ENCODE data around the gene RTN4.

The RTN4 gene

DNA sequence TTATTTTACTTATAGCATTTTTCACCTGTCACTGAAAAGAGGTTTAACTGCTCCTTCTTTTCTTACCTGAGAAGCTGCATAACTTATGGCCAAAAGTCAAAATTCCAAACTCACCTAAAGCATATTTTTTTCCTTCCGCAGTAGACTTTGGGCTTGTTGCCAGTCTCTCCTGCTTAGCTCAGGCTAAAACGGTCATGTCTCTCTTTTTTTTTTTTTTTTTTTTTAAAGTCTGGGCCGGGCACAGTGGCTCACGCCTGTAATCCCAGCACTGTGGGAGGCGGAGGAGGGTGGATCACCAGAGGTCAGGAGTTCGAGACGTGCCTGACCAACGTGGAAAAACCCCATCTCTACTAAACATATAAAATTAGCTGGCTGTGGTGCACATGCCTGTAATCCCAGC lies 113.5 kb downstream of the RTN4 start:
- no peak overlapping the region for H3K4me3 Mint-ChIP-seq
- no peaks in the 10 kb centered on the region for H3K4me1 Mint-ChIP-seq
- no peaks in the 10 kb centered on the region for H3K9me3 Mint-ChIP-seq
- no peak overlapping the region for H3K27ac Mint-ChIP-seq
- no peaks in the 10 kb centered on the region for H3K36me3 Mint-ChIP-seq
- DNase-seq (ENCODE audit: low spot score in 2 of 2), result no peak
- ATAC-seq, result no peak

DNA sequence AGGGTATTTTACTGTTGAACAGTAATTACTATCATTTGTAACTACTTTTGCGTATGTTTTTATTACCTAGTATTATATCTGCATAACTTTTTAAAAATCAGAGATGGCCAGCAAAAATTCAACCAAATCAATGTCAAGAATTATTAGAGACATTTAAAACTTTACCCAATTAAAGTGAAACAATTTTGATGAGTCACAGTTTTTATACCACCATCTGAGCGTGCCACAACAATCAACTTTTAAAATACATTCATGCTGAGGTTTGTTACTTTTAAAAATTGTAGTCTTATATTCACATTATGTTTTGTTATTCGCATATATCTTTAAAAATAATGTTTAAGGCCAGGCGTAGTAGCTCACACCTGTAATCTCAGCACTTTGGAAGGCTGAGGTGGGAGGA lies 114.9 kb downstream of the RTN4 start:
- Mint-ChIP-seq H3K4me3 (no peak overlapping the region), H3K36me3 (no peaks in the 10 kb centered on the region), H3K27ac (no peak overlapping the region), H3K9me3 (no peaks in the 10 kb centered on the region), H3K4me1 (no peaks in the 10 kb centered on the region)
- DNase-seq (ENCODE audit: low spot score in 2 of 2) (no peak), ATAC-seq (no peak)

DNA sequence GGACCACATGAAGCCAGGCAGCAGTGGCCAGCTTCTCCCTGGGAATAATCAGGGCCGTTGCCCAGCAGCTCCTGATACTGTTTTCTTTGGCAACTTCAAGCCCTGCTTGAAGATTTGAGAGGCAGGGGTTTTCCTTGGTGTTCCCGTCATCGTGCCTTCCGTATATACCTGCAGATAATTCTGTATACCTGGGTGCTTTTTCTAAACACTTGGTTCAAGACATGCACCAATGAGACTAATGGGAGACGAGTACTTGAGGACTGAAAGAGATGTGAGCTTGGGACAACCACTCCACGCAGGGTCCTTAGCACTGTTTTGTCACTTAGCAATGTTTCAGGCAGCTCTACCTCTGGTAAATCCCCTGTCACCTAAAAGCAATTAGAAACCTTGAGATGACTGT lies 118.8 kb downstream of the RTN4 start:
- no peaks in the 10 kb centered on the region for H3K9me3 Mint-ChIP-seq
- no peaks in the 10 kb centered on the region for H3K4me1 Mint-ChIP-seq
- no peak overlapping the region for H3K4me3 Mint-ChIP-seq
- no peak for DNase-seq (ENCODE audit: low spot score in 2 of 2)
- no peak for ATAC-seq
- H3K36me3 Mint-ChIP-seq, result no peaks in the 10 kb centered on the region
- no peak overlapping the region for H3K27ac Mint-ChIP-seq

DNA sequence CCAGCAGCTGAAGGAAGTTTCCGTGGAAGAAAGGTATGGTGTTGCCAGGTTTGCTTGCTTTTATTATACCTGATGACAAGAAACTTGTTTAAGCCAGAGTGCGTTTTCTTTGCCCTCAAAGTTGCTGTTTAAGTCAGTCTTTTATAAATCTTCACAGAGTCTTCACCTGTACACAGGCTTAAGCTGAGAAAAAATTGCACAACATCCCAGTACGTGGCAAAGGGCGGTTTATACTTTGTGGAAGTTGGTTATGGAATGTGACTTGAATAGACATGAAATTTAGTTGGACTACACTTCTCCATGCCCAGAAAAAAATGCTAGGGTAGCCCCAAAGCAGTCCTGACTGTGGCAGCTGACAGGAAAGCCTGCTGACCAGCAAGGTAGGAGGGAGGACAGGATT lies 121.5 kb downstream of the RTN4 start:
- Mint-ChIP-seq H3K4me3 (no peak overlapping the region), H3K4me1 (no peaks in the 10 kb centered on the region), H3K9me3 (no peaks in the 10 kb centered on the region), H3K36me3 (no peaks in the 10 kb centered on the region), H3K27ac (no peak overlapping the region)
- no peak for ATAC-seq
- DNase-seq (ENCODE audit: low spot score in 2 of 2), result no peak

DNA sequence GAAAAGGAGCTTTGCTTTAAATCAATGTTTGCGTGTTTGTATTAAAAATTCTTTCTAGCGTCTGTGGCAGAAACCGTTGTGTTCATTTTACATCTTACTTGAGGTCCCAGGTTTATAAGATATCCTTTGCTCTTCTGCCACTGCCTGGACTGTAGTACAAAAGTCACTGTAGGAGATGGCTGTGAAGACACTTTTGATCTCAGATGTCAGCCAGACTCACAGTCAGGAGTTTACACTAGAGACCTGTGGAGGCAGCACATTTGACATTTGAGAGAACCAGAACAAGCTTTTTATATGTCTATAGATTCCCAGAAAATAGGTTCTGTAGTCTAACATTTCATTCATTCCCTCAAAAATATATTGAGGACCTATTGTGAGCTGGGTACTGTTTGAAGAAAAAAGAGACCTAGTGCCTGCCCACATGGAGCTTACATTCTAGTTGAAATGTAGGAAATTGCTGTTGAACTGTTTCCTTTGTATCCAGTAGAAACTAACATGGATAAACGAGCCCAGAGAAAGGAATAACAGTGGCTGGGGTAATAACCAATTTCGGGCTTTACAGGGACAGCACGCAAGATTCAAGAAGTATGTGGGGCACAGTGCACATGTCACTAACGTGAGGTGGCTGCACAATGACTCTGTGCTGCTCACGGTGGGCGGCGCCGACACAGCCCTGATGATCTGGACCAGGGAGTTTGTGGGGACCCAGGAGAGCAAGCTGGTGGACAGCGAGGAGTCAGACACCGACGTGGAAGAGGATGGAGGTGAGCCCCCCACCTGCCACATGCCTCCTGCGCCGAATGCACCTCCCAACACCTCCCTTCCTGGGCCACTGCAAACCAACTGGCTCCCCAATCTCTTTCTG lies 122.3 kb downstream of the RTN4 start:
- DNase-seq (ENCODE audit: low spot score in 2 of 2), result no peak
- no peaks in the 10 kb centered on the region for H3K4me1 Mint-ChIP-seq
- no peaks in the 10 kb centered on the region for H3K9me3 Mint-ChIP-seq
- H3K36me3 Mint-ChIP-seq, result no peaks in the 10 kb centered on the region
- no peak overlapping the region for H3K4me3 Mint-ChIP-seq
- no peak for ATAC-seq
- H3K27ac Mint-ChIP-seq, result no peak overlapping the region

DNA sequence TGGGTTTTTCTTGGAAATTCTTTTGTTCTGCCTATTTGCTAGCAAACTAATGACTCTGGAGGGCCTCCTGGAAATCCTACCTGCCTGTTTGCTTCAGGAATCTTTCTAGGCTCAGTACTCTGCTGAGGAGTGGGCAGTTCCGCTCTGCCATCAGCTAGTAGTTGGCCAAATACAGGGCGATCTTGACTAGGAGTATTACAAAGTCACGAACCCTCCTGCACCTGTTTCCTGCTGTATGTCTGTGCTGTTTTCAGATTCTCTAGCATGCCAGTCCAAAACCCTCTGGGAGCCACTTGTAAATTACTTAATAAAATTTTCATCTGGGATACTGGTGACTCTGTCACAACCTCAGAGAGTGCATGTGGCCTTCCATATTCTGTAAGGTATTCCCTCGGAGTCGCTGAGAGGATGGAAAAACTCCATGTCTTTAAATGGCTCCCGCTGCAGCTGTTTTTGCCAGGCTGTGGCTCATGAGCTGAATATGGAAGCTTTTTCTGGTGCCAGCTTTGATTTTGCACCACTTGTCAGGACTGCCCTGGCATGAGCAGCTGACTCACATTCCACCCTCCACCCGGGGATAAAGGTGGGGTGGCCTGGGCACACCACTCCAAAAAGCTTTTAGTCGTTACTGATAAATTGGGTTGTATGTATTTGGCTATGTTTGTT lies 123.0 kb downstream of the RTN4 start:
- Mint-ChIP-seq H3K4me3 (no peak overlapping the region), H3K4me1 (no peaks in the 10 kb centered on the region), H3K36me3 (no peaks in the 10 kb centered on the region), H3K27ac (no peak overlapping the region), H3K9me3 (no peaks in the 10 kb centered on the region)
- no peak for DNase-seq (ENCODE audit: low spot score in 2 of 2)
- no peak for ATAC-seq

DNA sequence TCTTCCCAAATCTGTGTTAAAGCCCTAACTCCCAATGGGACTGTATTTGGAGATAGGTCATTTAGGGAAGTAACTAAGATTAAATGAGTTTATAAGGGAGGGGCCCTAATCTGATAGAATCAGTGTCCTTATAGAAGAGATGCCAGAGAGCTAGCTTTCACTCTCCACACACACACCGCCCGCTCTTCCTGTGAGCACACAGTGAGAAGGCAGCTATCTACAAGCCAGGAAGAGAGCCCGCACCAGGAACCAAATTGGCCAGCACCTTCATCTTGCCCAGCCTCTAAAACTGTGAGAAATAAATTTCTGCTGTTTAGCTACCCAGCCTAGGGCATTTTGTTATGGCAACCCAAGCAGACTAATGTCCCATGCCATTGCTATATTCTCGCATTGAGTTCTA lies 125.2 kb downstream of the RTN4 start:
- no peak for DNase-seq (ENCODE audit: low spot score in 2 of 2)
- Mint-ChIP-seq H3K27ac (no peak overlapping the region), H3K4me1 (no peaks in the 10 kb centered on the region), H3K4me3 (no peak overlapping the region), H3K9me3 (peaks cover 3% of the 10 kb centered on the region), H3K36me3 (no peaks in the 10 kb centered on the region)
- ATAC-seq, result no peak

DNA sequence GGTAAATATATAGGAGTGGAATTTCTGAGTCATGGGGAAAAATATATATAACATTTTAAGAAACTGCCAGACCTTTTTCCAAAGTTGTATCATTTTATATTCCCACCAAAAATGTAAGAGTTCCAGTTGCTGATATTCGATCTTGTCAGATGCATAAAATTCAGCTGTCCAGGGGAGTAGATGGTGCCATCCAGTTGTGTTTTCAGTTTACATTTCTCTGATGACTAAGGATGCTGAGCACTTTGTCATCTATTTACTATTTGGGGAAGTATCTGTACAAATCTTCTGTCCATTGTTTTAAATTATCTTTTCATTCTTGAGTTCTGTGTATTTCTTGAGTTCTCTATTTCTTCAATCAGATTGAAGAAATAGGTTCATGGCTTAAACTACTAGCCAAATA lies 126.1 kb downstream of the RTN4 start:
- Mint-ChIP-seq H3K4me3 (no peak overlapping the region), H3K36me3 (no peaks in the 10 kb centered on the region), H3K4me1 (no peaks in the 10 kb centered on the region), H3K9me3 (peaks cover 3% of the 10 kb centered on the region), H3K27ac (no peak overlapping the region)
- ATAC-seq (no peak), DNase-seq (ENCODE audit: low spot score in 2 of 2) (no peak)
